Osteoblast (primary cell): ENCODE measurements around the gene MAP7D3. TPM values are rescaled to one million over a fixed set of nuclear protein-coding genes. Genes with fewer than 3 reads are reported as not detected.

ENCODE experiments used
- DNase-seq: peaks from one replicate; pipeline ENCODE4 v3.0.0; 2011; ENCODE audit warnings: low spot score, mixed read lengths; ENCODE audit not compliant: insufficient read length; ENCODE audit errors: missing footprints
- H2AFZ ChIP-seq: 2 replicates; pipeline ENCODE4 v1.6.0; 2011; ENCODE audit warnings: mild to moderate bottlenecking, low read length
- H3K27ac ChIP-seq: 2 replicates; pipeline ENCODE4 v1.5.1; 2011; ENCODE audit warnings: mild to moderate bottlenecking, low read depth, low read length, moderate library complexity
- H3K27me3 ChIP-seq: 2 replicates; pipeline ENCODE4 v1.6.0; 2012; ENCODE audit warnings: mild to moderate bottlenecking, control low read depth, inconsistent platforms, low read length, moderate library complexity; ENCODE audit not compliant: insufficient read depth
- H3K36me3 ChIP-seq: 2 replicates; pipeline ENCODE4 v1.5.1; 2011; ENCODE audit warnings: mild to moderate bottlenecking, low read length, control low read depth, moderate library complexity; ENCODE audit not compliant: insufficient read depth
- H3K4me1 ChIP-seq: 2 replicates; pipeline ENCODE4 v1.5.1; 2011; ENCODE audit warnings: mild to moderate bottlenecking, low read length, control low read depth, moderate library complexity; ENCODE audit not compliant: insufficient read depth
- H3K4me2 ChIP-seq: 2 replicates; pipeline ENCODE4 v1.6.0; 2011; ENCODE audit warnings: mild to moderate bottlenecking, low read length; ENCODE audit not compliant: insufficient read depth
- H3K4me3 ChIP-seq: fragments of 200-600 bp; sonication (generic); 3 replicates; pipeline ENCODE4 v1.5.1; 2012; ENCODE audit warnings: mild to moderate bottlenecking, low read length, inconsistent platforms; ENCODE audit not compliant: insufficient read depth
- H3K79me2 ChIP-seq: 2 replicates; pipeline ENCODE4 v1.6.0; 2012; ENCODE audit warnings: mild to moderate bottlenecking, low read length, control low read depth, inconsistent platforms; ENCODE audit not compliant: insufficient read depth
- H3K9me3 ChIP-seq: 2 replicates; pipeline ENCODE4 v1.5.1; 2011; ENCODE audit warnings: low read depth, low read length, control low read depth
- H4K20me1 ChIP-seq: 2 replicates; pipeline ENCODE4 v1.6.0; 2012; ENCODE audit warnings: mild to moderate bottlenecking, low read length, control low read depth; ENCODE audit not compliant: insufficient read depth
- total RNA-seq: library from RNA; depleted of rRNA; stranded (reverse); fragments of >200 nt; gene quantifications from 2 replicates; pipeline ENCODE4 v1.2.3, GENCODE V29; 2012
- TF ChIP-seq, protein P1 (sequence below): IDR thresholded peaks from 2 replicates; pipeline ENCODE4 v1.5.1; 2011; ENCODE audit warnings: mild to moderate bottlenecking, low read depth, low read length, moderate library complexity; ENCODE audit errors: extremely low read depth

Gene MAP7D3
- total RNA-seq, 1 donor: 19.2 TPM

- Histone ChIP-seq H3K27me3 (no peaks in the 10 kb centered on the region), H3K9me3 (no peaks in the 10 kb centered on the region)
- no peak for DNase-seq
Observed at GRCh38 chrX:136237074-136237473, 14.1 kb downstream of the MAP7D3 start.

GRCh38 chrX:136228839-136229207, 22.4 kb downstream of the MAP7D3 start:
- Histone ChIP-seq H3K79me2 (no peaks in the 10 kb centered on the region), H3K27me3 (no peaks in the 10 kb centered on the region), H3K4me2 (no peak overlapping the region), H4K20me1 (no peaks in the 10 kb centered on the region), H3K4me1 (no peaks in the 10 kb centered on the region), H3K27ac (no peak overlapping the region), H2AFZ (no peak overlapping the region), H3K36me3 (peaks cover 47% of the 10 kb centered on the region), H3K9me3 (no peaks in the 10 kb centered on the region), H3K4me3 (no peak overlapping the region)
- TF ChIP-seq, protein P1, sequence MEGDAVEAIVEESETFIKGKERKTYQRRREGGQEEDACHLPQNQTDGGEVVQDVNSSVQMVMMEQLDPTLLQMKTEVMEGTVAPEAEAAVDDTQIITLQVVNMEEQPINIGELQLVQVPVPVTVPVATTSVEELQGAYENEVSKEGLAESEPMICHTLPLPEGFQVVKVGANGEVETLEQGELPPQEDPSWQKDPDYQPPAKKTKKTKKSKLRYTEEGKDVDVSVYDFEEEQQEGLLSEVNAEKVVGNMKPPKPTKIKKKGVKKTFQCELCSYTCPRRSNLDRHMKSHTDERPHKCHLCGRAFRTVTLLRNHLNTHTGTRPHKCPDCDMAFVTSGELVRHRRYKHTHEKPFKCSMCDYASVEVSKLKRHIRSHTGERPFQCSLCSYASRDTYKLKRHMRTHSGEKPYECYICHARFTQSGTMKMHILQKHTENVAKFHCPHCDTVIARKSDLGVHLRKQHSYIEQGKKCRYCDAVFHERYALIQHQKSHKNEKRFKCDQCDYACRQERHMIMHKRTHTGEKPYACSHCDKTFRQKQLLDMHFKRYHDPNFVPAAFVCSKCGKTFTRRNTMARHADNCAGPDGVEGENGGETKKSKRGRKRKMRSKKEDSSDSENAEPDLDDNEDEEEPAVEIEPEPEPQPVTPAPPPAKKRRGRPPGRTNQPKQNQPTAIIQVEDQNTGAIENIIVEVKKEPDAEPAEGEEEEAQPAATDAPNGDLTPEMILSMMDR: no peak
- DNase-seq: no peak

More at GRCh38 chrX:136237074-136237473, 14.1 kb downstream of the MAP7D3 start:
- Histone ChIP-seq H3K4me1 (no peaks in the 10 kb centered on the region), H3K4me3 (no peak overlapping the region), H3K79me2 (no peaks in the 10 kb centered on the region), H4K20me1 (no peaks in the 10 kb centered on the region), H3K36me3 (peaks cover 28% of the 10 kb centered on the region), H2AFZ (no peak overlapping the region), H3K27ac (no peak overlapping the region), H3K4me2 (no peak overlapping the region)
- TF ChIP-seq, protein P1: no peak

DNA sequence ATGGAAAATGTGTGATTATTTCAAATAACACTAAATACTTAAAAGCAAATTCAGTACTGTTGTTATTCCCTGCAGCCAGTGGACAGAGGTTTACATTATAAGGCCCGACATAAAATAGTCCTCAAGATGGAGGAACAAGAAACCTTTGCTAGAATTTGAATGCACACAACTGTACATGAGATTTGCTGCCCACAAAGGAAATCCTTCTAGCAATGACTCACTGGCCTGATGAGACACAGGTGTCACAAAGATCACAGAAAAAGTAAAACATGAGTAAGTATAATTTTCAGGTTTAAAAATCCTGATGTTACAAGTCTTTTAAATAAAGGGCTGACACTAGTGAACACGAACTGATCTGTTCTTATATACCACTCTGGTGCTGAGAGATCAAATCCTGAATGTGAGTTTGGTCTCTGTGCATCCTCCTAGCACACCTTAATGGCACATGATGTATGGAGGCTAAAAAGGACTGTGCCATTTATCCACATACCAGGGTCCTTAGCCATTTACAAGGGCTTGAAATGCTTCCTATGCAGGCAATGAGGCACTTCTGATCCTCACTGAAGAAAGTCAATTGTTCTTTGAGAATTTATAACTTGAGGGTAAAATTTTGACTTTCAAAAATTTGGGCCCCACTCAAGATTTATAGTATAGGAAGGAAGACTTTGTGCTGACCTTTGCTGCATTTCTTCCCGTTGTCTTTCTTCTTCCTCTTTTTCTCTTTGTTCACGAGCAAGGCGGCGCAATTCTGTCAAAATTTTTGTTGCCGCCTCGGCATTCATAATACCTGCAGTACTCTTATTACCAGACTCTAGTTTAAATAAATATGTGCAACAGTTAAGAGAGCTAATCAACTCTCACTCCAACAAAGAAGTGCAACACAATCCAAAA, 23.0 kb downstream of the MAP7D3 start:
- Histone ChIP-seq H3K4me2 (no peak overlapping the region), H3K79me2 (no peaks in the 10 kb centered on the region), H2AFZ (no peak overlapping the region), H3K9me3 (no peaks in the 10 kb centered on the region), H3K4me1 (no peaks in the 10 kb centered on the region), H4K20me1 (no peaks in the 10 kb centered on the region), H3K36me3 (peaks cover 52% of the 10 kb centered on the region), H3K27ac (no peak overlapping the region), H3K27me3 (no peaks in the 10 kb centered on the region), H3K4me3 (no peak overlapping the region)
- TF ChIP-seq, protein P1: no peak
- DNase-seq: no peak

GRCh38 chrX:136227074-136227473, 24.1 kb downstream of the MAP7D3 start:
- Histone ChIP-seq H3K9me3 (no peaks in the 10 kb centered on the region), H3K79me2 (no peaks in the 10 kb centered on the region), H3K4me3 (no peak overlapping the region), H3K36me3 (peaks cover 59% of the 10 kb centered on the region), H3K27ac (no peak overlapping the region), H3K4me1 (no peaks in the 10 kb centered on the region), H2AFZ (no peak overlapping the region), H3K27me3 (no peaks in the 10 kb centered on the region), H4K20me1 (no peaks in the 10 kb centered on the region), H3K4me2 (no peak overlapping the region)
- TF ChIP-seq, protein P1: no peak
- no peak for DNase-seq
